Gastrocnemius medialis (tissue), 4 donors: ENCODE data around the gene PARD3B. TPM values are rescaled to one million over a fixed set of nuclear protein-coding genes. Genes with fewer than 3 reads are reported as not detected.

Experiments
- ATAC-seq, 2 donors: fragments of 150-250 bp; one replicate each; pipeline ENCODE4 v1.9.1; 2016
- DNase-seq, 2 donors: peaks; one replicate each; pipeline ENCODE4 v3.0.0-alpha.2; 2019
- H3K27ac ChIP-seq, 4 donors: fragments of 200-600 bp; sonication (generic); 1 replicate in 1 of 4; 2 replicates in 3 of 4; pipeline ENCODE4 v1.5.1; 2016 to 2018; ENCODE audit warnings: mild to moderate bottlenecking in 2 of 4, moderate library complexity in 1 of 4
- H3K27me3 ChIP-seq, 3 donors: fragments of 200-600 bp; sonication (generic) in 2 of 3; 1 replicate in 1 of 3; 2 replicates in 2 of 3; pipeline versions ENCODE4 v1.5.1 to v1.6.0; 2016 to 2019; ENCODE audit warnings: mild to moderate bottlenecking in 1 of 3, moderate library complexity in 1 of 3
- H3K36me3 ChIP-seq, 2 donors: fragments of 200-600 bp; sonication (generic) in 1 of 2; one replicate each; pipeline ENCODE4 v1.5.1; 2017 to 2018
- H3K4me1 ChIP-seq, 2 donors: fragments of 200-600 bp; sonication (generic) in 1 of 2; one replicate each; pipeline ENCODE4 v1.5.1; 2016 to 2017; ENCODE audit warnings: mild to moderate bottlenecking in 2 of 2
- H3K4me3 ChIP-seq, 4 donors: fragments of 200-600 bp; sonication (generic) in 3 of 4; 1 replicate in 1 of 4; 2 replicates in 3 of 4; pipeline ENCODE4 v1.5.1; 2016 to 2019; ENCODE audit warnings: mild to moderate bottlenecking in 2 of 4
- H3K9me3 ChIP-seq, 3 donors: fragments of 200-600 bp; sonication (generic) in 2 of 3; 1 replicate in 1 of 3; 2 replicates in 2 of 3; pipeline ENCODE4 v1.5.1; 2016 to 2019
- POLR2A ChIP-seq, 2 donors: fragments of 450-650 bp; IDR thresholded peaks; one replicate each; pipeline ENCODE4 v1.6.1; 2017; ENCODE audit warnings: antibody characterized with exemption in 2 of 2, mild to moderate bottlenecking in 2 of 2, moderate library complexity in 2 of 2
- in situ Hi-C, 4 donors: fragments of 200-750 bp; cut with MboI; loops; one replicate each; pipeline versions ENCODE4 v1.15.0 to v1.8.0; 2017; ENCODE audit warnings: low sequenced_read_pairs in 4 of 4
- intact Hi-C: fragments of 100-400 bp; cut with DNase I; formaldehyde crosslinking; loops from one replicate; pipeline ENCODE4 v1.15.1; 2023; ENCODE audit warnings: low total_unique reads
- total RNA-seq, 4 donors: library from RNA; depleted of rRNA; stranded (reverse); fragments of >200 nt; gene quantifications; one replicate each; pipeline versions ENCODE4 v1.1.0 to v1.2.3, GENCODE V29; 2016
- TF ChIP-seq, protein P1 (sequence below), 5 experiments: fragments of 450-650 bp in 3 of 5; fragments of 200-600 bp in 2 of 5; sonication (generic) in 2 of 5; IDR thresholded peaks in 4 of 5; conservative IDR thresholded peaks in 1 of 5; 1 replicate in 4 of 5; 2 replicates in 1 of 5; pipeline ENCODE4 v1.5.1; 2016 to 2019; ENCODE audit warnings: antibody characterized with exemption in 5 of 5, mild to moderate bottlenecking in 3 of 5, moderate library complexity in 3 of 5

PARD3B gene
- total RNA-seq, 4 donors from 2014 or later, result 2.2 to 15.5 (median 4.6) TPM

DNA sequence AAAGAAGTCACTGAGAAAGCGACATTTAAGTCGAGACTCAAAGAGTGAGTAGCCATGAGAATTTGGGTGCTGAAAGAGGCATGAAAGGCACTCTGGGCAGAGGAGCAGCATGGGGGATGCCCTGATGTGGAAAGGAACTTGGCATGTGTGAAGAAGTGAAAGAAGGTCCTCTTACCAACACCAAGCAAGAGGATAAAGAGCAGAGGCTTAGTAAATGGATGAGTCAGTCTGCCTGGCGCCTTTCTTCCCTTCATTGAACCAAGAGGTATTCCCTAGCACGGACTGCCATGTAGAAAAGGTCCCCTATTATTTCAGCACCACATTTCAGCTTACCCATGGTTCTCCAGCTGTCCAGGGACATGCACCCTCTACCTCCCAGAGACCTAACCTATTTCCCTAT lies 915.9 kb downstream of the PARD3B start:
- intact Hi-C loops, result no loop called here
- no peak for TF ChIP-seq POLR2A (IDR thresholded peaks at IDR 0.05)
- TF ChIP-seq, protein P1, sequence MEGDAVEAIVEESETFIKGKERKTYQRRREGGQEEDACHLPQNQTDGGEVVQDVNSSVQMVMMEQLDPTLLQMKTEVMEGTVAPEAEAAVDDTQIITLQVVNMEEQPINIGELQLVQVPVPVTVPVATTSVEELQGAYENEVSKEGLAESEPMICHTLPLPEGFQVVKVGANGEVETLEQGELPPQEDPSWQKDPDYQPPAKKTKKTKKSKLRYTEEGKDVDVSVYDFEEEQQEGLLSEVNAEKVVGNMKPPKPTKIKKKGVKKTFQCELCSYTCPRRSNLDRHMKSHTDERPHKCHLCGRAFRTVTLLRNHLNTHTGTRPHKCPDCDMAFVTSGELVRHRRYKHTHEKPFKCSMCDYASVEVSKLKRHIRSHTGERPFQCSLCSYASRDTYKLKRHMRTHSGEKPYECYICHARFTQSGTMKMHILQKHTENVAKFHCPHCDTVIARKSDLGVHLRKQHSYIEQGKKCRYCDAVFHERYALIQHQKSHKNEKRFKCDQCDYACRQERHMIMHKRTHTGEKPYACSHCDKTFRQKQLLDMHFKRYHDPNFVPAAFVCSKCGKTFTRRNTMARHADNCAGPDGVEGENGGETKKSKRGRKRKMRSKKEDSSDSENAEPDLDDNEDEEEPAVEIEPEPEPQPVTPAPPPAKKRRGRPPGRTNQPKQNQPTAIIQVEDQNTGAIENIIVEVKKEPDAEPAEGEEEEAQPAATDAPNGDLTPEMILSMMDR (IDR thresholded peaks at IDR 0.05 in 4 of 5, conservative IDR thresholded peaks at IDR 0.05 in 1 of 5), result no peak
- Histone ChIP-seq H3K27me3 (no peaks in the 10 kb centered on the region), H3K4me3 (no peak overlapping the region), H3K9me3 (no peaks in the 10 kb centered on the region), H3K4me1 (no peaks in the 10 kb centered on the region), H3K27ac (no peak overlapping the region), H3K36me3 (no peaks in the 10 kb centered on the region)
- ATAC-seq, result no peak
- in situ Hi-C loops, result no loop called here
- no peak for DNase-seq

DNA sequence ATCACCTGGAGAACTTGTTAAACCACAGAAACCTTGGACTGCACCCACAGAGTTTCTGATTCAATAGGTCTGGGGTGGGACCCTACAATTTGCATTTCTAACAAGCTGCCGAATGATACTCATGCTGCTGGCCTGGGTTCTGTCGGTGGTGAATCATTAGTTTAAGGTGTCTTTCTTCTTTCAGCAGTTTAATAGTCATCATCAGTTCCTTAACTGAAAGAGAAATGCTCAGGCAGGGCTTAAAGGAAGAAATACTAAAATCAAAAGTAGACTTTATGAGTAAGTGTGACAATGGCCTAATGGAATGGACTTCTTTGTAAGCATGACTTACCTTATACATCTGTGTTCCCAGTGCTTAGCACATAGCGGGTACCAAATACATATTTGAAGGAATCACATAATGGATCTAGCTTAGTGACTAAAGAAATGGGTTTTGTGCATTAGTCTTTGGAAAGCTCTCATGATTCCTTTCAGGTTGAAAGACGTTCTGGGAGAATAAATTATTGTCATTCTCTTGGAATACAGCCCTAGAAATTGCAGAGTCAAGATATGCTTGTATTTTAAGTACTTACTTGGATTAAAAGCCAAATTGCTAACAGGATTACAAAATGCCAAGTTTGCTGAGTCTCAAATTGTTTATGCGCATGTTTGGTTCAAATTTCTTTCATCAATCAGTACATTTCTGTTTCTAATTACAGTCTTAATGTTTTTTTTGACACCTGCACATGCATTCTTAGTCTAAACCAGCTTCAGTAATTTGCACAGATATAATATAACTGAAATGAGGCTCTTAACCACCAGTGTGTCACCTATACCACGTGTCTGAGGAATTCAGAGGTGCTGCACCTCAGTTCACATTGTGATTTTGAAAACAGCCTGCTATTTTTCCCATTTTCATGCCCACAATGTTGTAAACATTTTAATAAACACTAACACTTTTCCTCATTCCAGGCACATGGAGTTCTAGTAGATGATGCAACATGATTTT lies 916.7 kb downstream of the PARD3B start:
- in situ Hi-C loops, result no loop called here
- Histone ChIP-seq H3K27me3 (no peaks in the 10 kb centered on the region), H3K27ac (no peak overlapping the region)

DNA sequence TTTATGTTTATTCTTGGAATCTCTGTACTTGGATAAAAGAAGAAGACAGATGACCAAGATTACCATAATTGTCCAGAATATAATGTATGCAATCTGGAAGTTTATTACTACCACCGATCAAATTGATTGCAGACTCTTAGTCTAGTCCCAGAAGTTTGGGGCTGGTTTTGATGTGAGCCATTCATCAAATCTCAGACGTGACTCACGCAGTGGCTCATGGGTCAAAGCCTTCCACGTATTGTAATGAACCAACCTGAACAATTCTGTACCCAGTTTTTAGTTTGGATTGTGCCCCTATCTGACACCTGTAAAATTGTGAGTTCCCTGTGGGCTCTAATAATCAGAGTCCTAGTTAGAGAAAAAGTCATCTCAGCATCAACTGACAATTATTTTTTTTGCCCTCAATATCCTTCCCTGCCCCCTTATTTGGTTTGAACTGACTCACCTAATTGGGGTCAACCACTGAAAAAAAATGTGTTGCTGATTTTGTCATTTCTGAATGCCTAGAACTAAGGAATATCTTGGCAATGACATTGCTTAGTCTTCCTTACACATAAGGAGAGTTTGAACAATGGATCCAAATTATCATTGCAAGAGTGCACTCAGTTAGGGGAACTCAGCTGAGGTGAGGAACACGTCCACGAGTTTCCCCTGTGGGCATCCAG lies 917.5 kb downstream of the PARD3B start:
- in situ Hi-C loops (no loop called here), intact Hi-C loops (no loop called here)
- Histone ChIP-seq H3K27ac (no peak overlapping the region), H3K27me3 (no peaks in the 10 kb centered on the region), H3K9me3 (no peaks in the 10 kb centered on the region), H3K36me3 (no peaks in the 10 kb centered on the region), H3K4me1 (no peaks in the 10 kb centered on the region), H3K4me3 (no peak overlapping the region)
- DNase-seq (no peak), ATAC-seq (no peak)
- TF ChIP-seq, protein P1 (IDR thresholded peaks at IDR 0.05 in 4 of 5, conservative IDR thresholded peaks at IDR 0.05 in 1 of 5), result no peak

More for the DNA sequence above, 916.7 kb downstream of the PARD3B start:
- TF ChIP-seq, protein P1 (IDR thresholded peaks at IDR 0.05 in 4 of 5, conservative IDR thresholded peaks at IDR 0.05 in 1 of 5), result no peak
- TF ChIP-seq POLR2A (IDR thresholded peaks at IDR 0.05), result no peak
- ATAC-seq (no peak), DNase-seq (no peak)
- no peak overlapping the region for H3K4me3 ChIP-seq
- H3K4me1 ChIP-seq, result no peaks in the 10 kb centered on the region
- intact Hi-C loops, result no loop called here
- H3K36me3 ChIP-seq, result no peaks in the 10 kb centered on the region
- H3K9me3 ChIP-seq, result no peaks in the 10 kb centered on the region

DNA sequence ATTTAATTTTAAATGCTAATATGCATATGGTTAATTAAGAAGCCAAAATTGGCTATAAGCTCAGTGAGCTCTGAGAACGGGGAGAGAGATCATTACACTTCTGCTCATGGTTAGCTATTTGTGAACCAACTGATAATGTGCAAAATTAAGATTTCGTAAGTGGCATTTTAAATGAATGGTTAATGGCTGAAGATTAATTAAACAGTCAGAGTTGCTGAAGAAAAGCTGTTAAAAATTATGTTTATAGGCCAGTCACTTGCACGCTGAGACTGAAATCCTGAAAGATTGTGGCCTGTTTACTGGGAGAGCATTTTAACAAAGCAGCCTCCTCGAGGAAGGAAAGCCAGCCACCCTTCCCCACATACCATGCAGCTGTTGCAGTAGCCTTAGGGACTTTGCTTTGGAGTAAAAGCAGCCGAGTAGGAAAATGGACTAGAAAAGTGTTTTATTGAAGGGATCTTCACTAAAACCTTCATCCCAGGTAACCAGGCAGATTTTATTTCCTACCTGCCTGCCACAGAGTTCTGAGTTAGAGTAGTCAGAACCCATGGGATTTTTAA lies 918.3 kb downstream of the PARD3B start:
- Histone ChIP-seq H3K4me1 (no peaks in the 10 kb centered on the region), H3K27ac (no peak overlapping the region), H3K9me3 (no peaks in the 10 kb centered on the region), H3K4me3 (no peak overlapping the region), H3K27me3 (no peaks in the 10 kb centered on the region), H3K36me3 (no peaks in the 10 kb centered on the region)
- ATAC-seq (no peak), DNase-seq (no peak)
- intact Hi-C loops, result no loop called here
- in situ Hi-C loops, result no loop called here
- TF ChIP-seq, protein P1 (IDR thresholded peaks at IDR 0.05 in 4 of 5, conservative IDR thresholded peaks at IDR 0.05 in 1 of 5), result no peak
- TF ChIP-seq POLR2A (IDR thresholded peaks at IDR 0.05), result no peak
